ENCODE results near the gene IL17B.
A peak's percentile ranks its signal among the peaks of the same experiment; 100 is the strongest.

IL17B gene

DNA sequence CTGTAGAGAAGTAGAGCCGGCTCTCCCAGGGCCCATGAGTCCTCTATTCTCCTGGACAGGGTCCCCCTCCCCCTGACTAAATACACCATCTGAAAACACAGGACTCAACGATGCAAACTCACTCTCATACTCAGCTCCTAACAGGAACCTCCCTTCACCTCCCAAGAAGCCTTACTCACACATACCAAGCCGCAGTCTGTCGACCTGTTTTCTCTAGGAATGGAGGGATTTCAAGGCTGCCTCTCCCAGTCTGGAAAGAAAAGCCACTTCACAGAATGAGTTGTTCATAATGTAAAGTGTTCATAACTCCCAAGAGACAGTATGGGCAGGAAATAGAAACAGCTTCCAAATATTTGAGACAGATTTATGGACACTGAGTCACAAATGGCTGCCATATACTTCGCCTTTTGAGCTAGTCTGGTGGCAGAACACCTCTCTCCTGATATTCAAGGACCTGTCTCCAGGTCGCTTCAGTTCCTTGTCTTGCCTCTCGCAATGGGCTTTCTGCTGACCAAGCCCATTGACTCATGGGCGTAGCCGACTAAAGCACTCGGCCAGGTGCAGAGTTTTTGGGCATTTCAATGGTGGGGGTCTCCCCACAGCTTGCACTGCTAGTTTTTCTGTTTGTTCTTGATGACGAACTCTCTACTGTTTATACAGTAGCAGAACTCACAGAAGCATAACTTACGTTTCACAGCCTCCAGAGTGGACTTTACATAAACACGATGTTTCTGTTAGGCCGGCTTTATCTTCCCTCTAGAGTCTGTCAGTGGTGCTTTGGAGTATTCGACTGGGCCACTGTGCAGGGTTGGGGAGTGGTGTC, 25.0 kb upstream of the IL17B start:
- Histone ChIP-seq H3K23ac (ENCODE audit: low read length) (no peak overlapping the region), H4K91ac (ENCODE audit: low read depth, low read length) (no peak overlapping the region), H3K9me3 (ENCODE audit: insufficient read depth, low read depth, low read length) (no peaks in the 10 kb centered on the region), H3K14ac (ENCODE audit: low read length) (no peak overlapping the region), H2AK5ac (ENCODE audit: low read length) (no peak overlapping the region), H3K79me2 (ENCODE audit: control insufficient read depth, insufficient read depth, low read length, poor library complexity) (no peaks in the 10 kb centered on the region), H3K4ac (ENCODE audit: low read depth, low read length) (no peak overlapping the region), H3K4me1 (ENCODE audit: control insufficient read depth in 1 of 2, insufficient read depth in 2 of 2, low read length in 2 of 2) (peaks cover 22 to 43% of the 10 kb centered on the region in 2 experiments), H2BK12ac (ENCODE audit: low read length) (peak overlapping the region; percentile 8), H3K27ac (ENCODE audit: low read depth, low read length) (peak overlapping the region; percentile 30), H3K18ac (ENCODE audit: low read length) (no peak overlapping the region), H2AFZ (ENCODE audit: insufficient read depth, low read length, poor library complexity) (no peak overlapping the region), H4K12ac (ENCODE audit: low read depth, low read length) (no peak overlapping the region), H3K27me3 (ENCODE audit: insufficient read depth, low read length) (no peaks in the 10 kb centered on the region), H3K9ac (ENCODE audit: low read length) (no peak overlapping the region), H3K36me3 (ENCODE audit: control insufficient read depth in 1 of 2, insufficient read depth in 2 of 2, low read length in 2 of 2) (no peaks in the 10 kb centered on the region), H3K4me3 (ENCODE audit: low read depth, low read length) (no peak overlapping the region), H2BK120ac (ENCODE audit: insufficient read depth, low read length, poor library complexity) (no peak overlapping the region), H4K8ac (ENCODE audit: low read depth, low read length) (no peak overlapping the region), H2BK5ac (ENCODE audit: low read depth, low read length, poor library complexity) (no peak overlapping the region), H3K79me1 (ENCODE audit: low read length) (peaks cover 15% of the 10 kb centered on the region), H3K4me2 (ENCODE audit: low read length) (no peak overlapping the region)
- peak; percentile 87 to 91 for DNase-seq
- no CpG with 5 or more reads among the region's 15 CpGs for WGBS (ENCODE audit: extremely low coverage, insufficient coverage, insufficient read length)

DNA sequence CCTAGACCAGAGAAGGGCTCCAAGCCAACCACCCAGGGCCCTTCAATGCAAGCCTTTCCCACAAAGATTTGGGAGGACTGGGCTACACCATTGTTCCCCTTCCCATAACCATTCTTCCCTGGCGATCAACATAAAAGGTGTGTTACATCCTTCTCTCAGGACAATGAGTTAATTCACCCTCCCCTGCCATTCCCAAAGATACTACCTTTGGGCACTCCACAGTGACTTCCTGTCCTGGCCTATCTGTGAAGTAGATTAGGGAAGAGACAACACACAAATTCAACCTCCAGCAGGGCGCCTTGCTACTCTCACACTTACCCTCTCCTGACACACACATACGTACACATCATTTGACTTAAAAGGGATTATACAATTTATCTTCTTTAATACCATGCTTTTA, 23.2 kb upstream of the IL17B start:
- H2BK5ac ChIP-seq (ENCODE audit: low read depth, low read length, poor library complexity): no peak overlapping the region
- no peaks in the 10 kb centered on the region for H3K36me3 ChIP-seq (ENCODE audit: control insufficient read depth in 1 of 2, insufficient read depth in 2 of 2, low read length in 2 of 2)
- peak in 1 of 2 donors; percentile 11 for DNase-seq
- no peak overlapping the region for H2AK5ac ChIP-seq (ENCODE audit: low read length)
- H3K27ac ChIP-seq (ENCODE audit: low read depth, low read length): no peak overlapping the region
- H2BK120ac ChIP-seq (ENCODE audit: insufficient read depth, low read length, poor library complexity): no peak overlapping the region
- no peaks in the 10 kb centered on the region for H3K27me3 ChIP-seq (ENCODE audit: insufficient read depth, low read length)
- H4K91ac ChIP-seq (ENCODE audit: low read depth, low read length): no peak overlapping the region
- peaks cover 22 to 41% of the 10 kb centered on the region in 2 experiments for H3K4me1 ChIP-seq (ENCODE audit: control insufficient read depth in 1 of 2, insufficient read depth in 2 of 2, low read length in 2 of 2)
- no peak overlapping the region for H3K14ac ChIP-seq (ENCODE audit: low read length)
- H3K9me3 ChIP-seq (ENCODE audit: insufficient read depth, low read depth, low read length): no peaks in the 10 kb centered on the region
- H3K4ac ChIP-seq (ENCODE audit: low read depth, low read length): no peak overlapping the region
- no peak overlapping the region for H3K23ac ChIP-seq (ENCODE audit: low read length)
- H3K4me2 ChIP-seq (ENCODE audit: low read length): no peak overlapping the region
- H3K4me3 ChIP-seq (ENCODE audit: low read depth, low read length): no peak overlapping the region
- no peaks in the 10 kb centered on the region for H3K79me2 ChIP-seq (ENCODE audit: control insufficient read depth, insufficient read depth, low read length, poor library complexity)
- no peak overlapping the region for H4K8ac ChIP-seq (ENCODE audit: low read depth, low read length)
- WGBS (ENCODE audit: extremely low coverage, insufficient coverage, insufficient read length): no CpG with 5 or more reads among the region's 3 CpGs
- H3K9ac ChIP-seq (ENCODE audit: low read length): no peak overlapping the region
- no peak overlapping the region for H2AFZ ChIP-seq (ENCODE audit: insufficient read depth, low read length, poor library complexity)
- H3K79me1 ChIP-seq (ENCODE audit: low read length): peaks cover 15% of the 10 kb centered on the region
- H4K12ac ChIP-seq (ENCODE audit: low read depth, low read length): no peak overlapping the region
- no peak overlapping the region for H3K18ac ChIP-seq (ENCODE audit: low read length)
- no peak overlapping the region for H2BK12ac ChIP-seq (ENCODE audit: low read length)

DNA sequence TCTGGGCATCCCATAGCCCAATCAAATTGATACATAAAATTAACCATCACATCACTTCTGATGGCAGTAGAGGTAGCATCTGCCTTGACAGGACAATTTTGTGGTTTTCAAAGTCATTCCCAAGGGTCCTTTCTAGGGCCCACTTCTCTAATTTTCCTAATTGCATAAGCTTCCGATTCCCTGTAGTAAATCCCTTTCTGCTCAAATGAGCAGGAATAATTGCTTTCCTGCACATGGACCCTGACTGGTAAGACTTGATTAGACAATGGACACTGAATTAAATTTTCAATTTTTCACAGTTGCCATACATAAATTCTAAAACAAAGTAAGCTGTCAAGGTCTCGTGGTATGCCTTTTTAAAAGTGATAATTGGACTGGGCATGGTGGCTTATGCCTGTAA, 22.0 kb upstream of the IL17B start:
- H2BK12ac ChIP-seq (ENCODE audit: low read length): no peak overlapping the region
- no peak overlapping the region for H2AK5ac ChIP-seq (ENCODE audit: low read length)
- H3K4me1 ChIP-seq (ENCODE audit: control insufficient read depth in 1 of 2, insufficient read depth in 2 of 2, low read length in 2 of 2): peaks cover 20 to 33% of the 10 kb centered on the region in 2 experiments
- no peak overlapping the region for H4K8ac ChIP-seq (ENCODE audit: low read depth, low read length)
- H4K91ac ChIP-seq (ENCODE audit: low read depth, low read length): no peak overlapping the region
- H3K79me1 ChIP-seq (ENCODE audit: low read length): peaks cover 14% of the 10 kb centered on the region
- no peaks in the 10 kb centered on the region for H3K9me3 ChIP-seq (ENCODE audit: insufficient read depth, low read depth, low read length)
- H3K27me3 ChIP-seq (ENCODE audit: insufficient read depth, low read length): no peaks in the 10 kb centered on the region
- H3K36me3 ChIP-seq (ENCODE audit: control insufficient read depth in 1 of 2, insufficient read depth in 2 of 2, low read length in 2 of 2): no peaks in the 10 kb centered on the region
- no peak overlapping the region for H3K18ac ChIP-seq (ENCODE audit: low read length)
- no peaks in the 10 kb centered on the region for H3K79me2 ChIP-seq (ENCODE audit: control insufficient read depth, insufficient read depth, low read length, poor library complexity)
- H3K4me2 ChIP-seq (ENCODE audit: low read length): no peak overlapping the region
- no peak overlapping the region for H2BK120ac ChIP-seq (ENCODE audit: insufficient read depth, low read length, poor library complexity)
- no peak overlapping the region for H2BK5ac ChIP-seq (ENCODE audit: low read depth, low read length, poor library complexity)
- no peak overlapping the region for H4K12ac ChIP-seq (ENCODE audit: low read depth, low read length)
- DNase-seq: no peak
- no peak overlapping the region for H3K14ac ChIP-seq (ENCODE audit: low read length)
- no peak overlapping the region for H3K23ac ChIP-seq (ENCODE audit: low read length)
- no peak overlapping the region for H2AFZ ChIP-seq (ENCODE audit: insufficient read depth, low read length, poor library complexity)
- no peak overlapping the region for H3K27ac ChIP-seq (ENCODE audit: low read depth, low read length)
- no peak overlapping the region for H3K4ac ChIP-seq (ENCODE audit: low read depth, low read length)
- no peak overlapping the region for H3K4me3 ChIP-seq (ENCODE audit: low read depth, low read length)
- H3K9ac ChIP-seq (ENCODE audit: low read length): no peak overlapping the region
- WGBS (ENCODE audit: extremely low coverage, insufficient coverage, insufficient read length): no CpG with 5 or more reads among the region's 2 CpGs

DNA sequence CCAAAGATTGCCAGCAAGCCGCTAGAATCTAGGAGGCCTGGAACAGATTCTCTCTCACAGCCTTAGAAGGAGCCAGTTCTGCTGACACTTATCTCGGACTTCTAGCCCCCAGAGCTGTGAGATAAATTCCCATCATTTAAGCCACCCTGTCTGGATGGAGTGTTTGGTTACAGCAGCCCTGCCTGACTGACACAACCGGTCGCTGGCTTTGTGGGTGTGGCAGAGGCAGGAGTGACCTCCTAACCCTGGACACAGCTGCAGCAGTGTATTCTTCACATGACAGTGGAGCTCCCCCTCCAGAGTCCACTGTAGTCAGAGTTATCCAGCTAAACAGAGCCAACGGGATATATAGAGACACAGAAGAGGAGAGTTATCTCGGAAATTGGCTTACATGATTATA, 21.2 kb upstream of the IL17B start:
- Histone ChIP-seq H3K18ac (ENCODE audit: low read length) (no peak overlapping the region), H4K8ac (ENCODE audit: low read depth, low read length) (no peak overlapping the region), H3K14ac (ENCODE audit: low read length) (no peak overlapping the region), H3K9me3 (ENCODE audit: insufficient read depth, low read depth, low read length) (no peaks in the 10 kb centered on the region), H3K79me1 (ENCODE audit: low read length) (peaks cover 10% of the 10 kb centered on the region), H3K27me3 (ENCODE audit: insufficient read depth, low read length) (no peaks in the 10 kb centered on the region), H2BK12ac (ENCODE audit: low read length) (no peak overlapping the region), H3K4me1 (ENCODE audit: control insufficient read depth in 1 of 2, insufficient read depth in 2 of 2, low read length in 2 of 2) (peaks cover 17 to 27% of the 10 kb centered on the region in 2 experiments), H4K12ac (ENCODE audit: low read depth, low read length) (no peak overlapping the region), H3K4me2 (ENCODE audit: low read length) (peak overlapping the region; percentile 22), H2AK5ac (ENCODE audit: low read length) (no peak overlapping the region), H3K79me2 (ENCODE audit: control insufficient read depth, insufficient read depth, low read length, poor library complexity) (no peaks in the 10 kb centered on the region), H3K36me3 (ENCODE audit: control insufficient read depth in 1 of 2, insufficient read depth in 2 of 2, low read length in 2 of 2) (no peaks in the 10 kb centered on the region), H3K4ac (ENCODE audit: low read depth, low read length) (no peak overlapping the region), H3K27ac (ENCODE audit: low read depth, low read length) (no peak overlapping the region), H3K23ac (ENCODE audit: low read length) (no peak overlapping the region), H3K4me3 (ENCODE audit: low read depth, low read length) (no peak overlapping the region), H4K91ac (ENCODE audit: low read depth, low read length) (no peak overlapping the region), H2BK5ac (ENCODE audit: low read depth, low read length, poor library complexity) (no peak overlapping the region), H2BK120ac (ENCODE audit: insufficient read depth, low read length, poor library complexity) (no peak overlapping the region), H2AFZ (ENCODE audit: insufficient read depth, low read length, poor library complexity) (no peak overlapping the region), H3K9ac (ENCODE audit: low read length) (no peak overlapping the region)
- peak in 1 of 2 donors; percentile 21 for DNase-seq
- no CpG with 5 or more reads among the region's 6 CpGs for WGBS (ENCODE audit: extremely low coverage, insufficient coverage, insufficient read length)

Measured in trophoblast cell (in vitro differentiated cells and primary cell).